GM12801 (cell line): Measurements from ENCODE around the gene CPNE8.

Source experiments
- CTCF ChIP-seq: IDR thresholded peaks from one replicate; pipeline ENCODE4 v1.5.1; 2011; ENCODE audit warnings: control low read depth; ENCODE audit not compliant: insufficient read length; ENCODE audit errors: extremely low read depth

CPNE8 gene

DNA sequence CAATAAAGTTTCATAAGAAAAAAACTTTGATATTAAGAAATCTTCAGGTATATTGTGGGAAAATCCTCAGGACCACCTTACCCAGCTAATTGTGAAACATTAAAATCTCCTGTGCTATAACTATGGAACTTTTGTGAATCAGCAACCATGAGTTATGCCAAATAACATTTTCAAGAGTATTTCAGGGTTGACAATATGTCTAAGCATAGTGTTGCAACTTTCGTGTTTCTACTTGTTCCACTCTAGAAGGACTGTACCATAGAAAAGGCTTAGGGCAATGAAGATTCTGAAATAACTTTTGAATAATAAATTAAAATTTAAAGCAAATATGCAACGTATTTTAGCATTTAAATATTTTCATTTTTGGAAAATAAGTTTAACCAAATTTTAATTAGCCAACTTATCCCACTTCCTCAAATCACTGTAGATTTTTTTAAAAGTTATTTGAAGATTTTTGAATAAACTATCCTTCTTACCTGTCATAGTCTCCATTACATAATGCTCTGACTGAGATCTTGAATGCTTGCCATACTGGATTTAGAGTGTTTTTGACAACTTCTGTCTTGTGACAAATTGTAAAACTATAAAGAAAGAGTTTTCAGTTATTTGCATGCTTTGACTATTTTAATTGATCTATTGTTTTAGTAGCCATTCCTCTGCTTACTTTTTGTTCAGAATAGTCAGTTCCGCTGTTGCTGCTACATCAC, 143.6 kb downstream of the CPNE8 start:
- TF ChIP-seq CTCF: no peak

DNA sequence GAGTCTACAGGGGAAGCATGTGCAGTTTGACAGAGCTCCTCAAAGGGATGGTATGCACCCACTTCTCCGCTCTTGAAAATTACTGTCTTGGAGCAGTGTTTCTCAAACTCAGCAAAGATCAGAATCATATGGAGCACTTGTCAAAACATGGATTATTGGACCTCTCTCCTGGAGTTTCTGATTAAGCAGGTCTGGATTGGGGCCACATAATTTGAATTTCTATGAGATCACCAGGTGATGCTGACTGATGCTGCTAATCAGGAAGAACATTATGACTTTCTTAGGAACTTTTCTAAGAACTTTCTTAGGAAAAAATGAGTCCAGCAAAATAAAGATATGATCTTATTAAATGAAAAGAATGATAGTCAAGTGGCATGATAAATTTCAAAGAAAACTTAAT, 144.3 kb downstream of the CPNE8 start:
- TF ChIP-seq CTCF: no peak

DNA sequence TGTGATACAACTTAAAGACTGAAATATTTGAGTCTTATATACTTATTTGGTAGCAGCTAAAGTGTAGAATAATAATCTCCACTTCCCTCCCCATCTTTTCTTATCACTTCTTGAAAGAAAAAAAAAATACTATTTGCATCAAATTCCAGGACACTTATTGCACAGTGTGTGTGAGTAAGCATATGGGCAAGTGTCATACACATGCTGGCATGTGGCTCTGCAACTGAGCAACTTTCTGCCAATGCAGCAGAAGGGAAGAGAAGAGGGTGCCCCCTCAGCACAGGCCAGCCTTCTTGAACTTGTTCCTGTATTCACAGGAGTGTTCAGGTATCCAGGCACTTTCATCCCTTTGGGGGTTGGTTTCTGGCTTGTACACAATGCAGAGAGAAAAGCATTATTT, 145.8 kb downstream of the CPNE8 start:
- no peak for TF ChIP-seq CTCF

GRCh38 chr12:38746744-38747143, 158.6 kb downstream of the CPNE8 start:
- no peak for TF ChIP-seq CTCF

DNA sequence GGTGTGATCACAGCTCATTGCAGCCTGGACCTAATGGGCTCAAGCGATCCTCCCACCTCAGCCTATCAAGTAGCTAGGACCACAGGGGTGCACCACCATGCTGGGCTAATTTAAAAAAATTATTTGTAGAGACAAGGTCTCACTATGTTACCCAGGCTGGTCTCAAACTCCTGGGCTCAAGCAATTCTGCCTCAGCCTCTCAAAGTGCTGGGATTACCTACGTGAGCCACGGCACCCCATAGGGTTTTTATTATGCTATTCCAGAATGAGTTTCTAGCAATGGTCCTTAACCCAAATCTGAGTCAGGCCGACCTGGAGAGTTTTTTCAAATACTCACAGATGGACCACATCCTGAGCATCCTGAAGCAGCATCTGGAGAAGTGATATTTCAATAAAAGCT, 159.8 kb downstream of the CPNE8 start:
- no peak for TF ChIP-seq CTCF

DNA sequence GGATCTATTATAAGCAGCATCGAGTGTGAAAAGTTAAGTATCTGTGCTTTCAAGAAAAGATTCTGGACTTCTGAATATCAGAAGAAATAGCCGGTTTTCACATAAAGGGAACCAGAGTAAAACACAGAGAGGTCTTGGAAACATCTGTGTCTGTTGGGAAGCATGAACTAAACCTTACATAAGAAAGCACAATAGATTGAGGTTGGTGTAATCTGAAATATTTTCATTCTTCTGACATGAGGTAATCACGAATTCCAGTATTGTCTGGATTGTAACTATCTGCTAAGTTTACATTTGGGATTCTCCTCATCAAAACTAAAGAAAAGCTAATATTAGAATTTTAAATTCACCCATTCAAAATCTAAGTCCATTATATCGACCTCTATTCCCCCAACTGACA, 161.3 kb downstream of the CPNE8 start:
- no peak for TF ChIP-seq CTCF

DNA sequence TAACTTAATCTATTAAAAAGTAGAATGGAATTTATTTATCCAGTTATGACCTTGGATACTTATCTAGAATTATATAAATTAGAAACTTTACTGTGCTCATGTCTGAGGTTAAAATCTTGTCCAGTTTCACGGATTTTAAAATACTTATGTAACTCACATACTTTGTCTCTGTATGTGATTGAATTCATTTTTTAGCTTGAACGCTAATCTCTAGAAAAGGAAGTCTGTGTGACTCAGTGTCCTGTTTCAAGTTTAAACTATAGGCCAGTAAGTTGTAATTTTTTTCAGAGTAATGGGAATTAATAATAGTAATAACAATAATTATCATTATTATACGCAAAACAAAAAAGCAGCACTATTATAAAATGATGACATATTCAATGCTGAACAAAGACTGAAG, 168.6 kb downstream of the CPNE8 start:
- TF ChIP-seq CTCF: no peak

DNA sequence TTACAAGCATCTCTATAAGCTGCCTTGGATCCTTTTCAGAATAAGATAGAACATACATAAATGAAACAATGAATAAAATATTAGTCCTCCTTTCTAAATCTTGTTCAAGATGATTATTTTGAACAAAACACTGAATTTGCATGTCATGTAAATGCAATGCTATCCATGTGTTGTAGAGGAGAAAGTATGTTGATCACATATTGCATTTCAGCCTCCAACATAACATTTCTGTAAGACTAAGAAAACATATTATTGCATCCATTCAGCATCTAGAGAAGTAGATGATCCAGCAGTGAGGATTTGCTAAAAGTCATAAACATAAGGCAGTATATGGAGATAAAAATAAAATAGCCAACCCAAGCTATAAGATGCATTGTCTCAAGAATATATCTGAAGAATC, 172.6 kb downstream of the CPNE8 start:
- TF ChIP-seq CTCF: no peak
